K562 (cell line): Measurements from ENCODE around the gene DTX3.

Experiments used
- CTCF ChIP-seq, 3 experiments: IDR thresholded peaks in 2 of 3; conservative IDR thresholded peaks in 1 of 3; 2 replicates each; pipeline ENCODE4 v1.5.1; 2011 to 2012; ENCODE audit warnings: low read length in 3 of 3, mild to moderate bottlenecking in 3 of 3, control low read depth in 2 of 3, improper control_type of control experiment in 1 of 3, inconsistent platforms in 1 of 3, low read depth in 1 of 3, mixed read lengths in 1 of 3, moderate library complexity in 1 of 3; ENCODE audit not compliant: insufficient read depth in 2 of 3
- FOXM1 ChIP-seq, 2 experiments: fragments of 450-650 bp in 1 of 2; sonication (generic) in 1 of 2; formaldehyde crosslinking in 1 of 2; IDR thresholded peaks; 2 replicates each; pipeline versions ENCODE4 v1.6.1 to v1.9.0; 2017 to 2022; ENCODE audit warnings: low read depth in 2 of 2, mild to moderate bottlenecking in 2 of 2, missing genetic modification reagents in 1 of 2, moderate library complexity in 1 of 2
- GABPA ChIP-seq: fragments of 200-800 bp; sonication (Bioruptor generic); conservative IDR thresholded peaks from 2 replicates; pipeline ENCODE4 v1.6.1; 2016; ENCODE audit warnings: low read depth, missing genetic modification characterization, missing compliant biosample characterization
- GMEB1 ChIP-seq: fragments of 250-450 bp; sonication (Bioruptor Pico); IDR thresholded peaks from 2 replicates; pipeline ENCODE4 v1.4.0; 2020; ENCODE audit warnings: mild to moderate bottlenecking
- IRF1 ChIP-seq: sonication (generic); formaldehyde crosslinking; IDR thresholded peaks from 2 replicates; pipeline ENCODE4 v1.8.0; 2022; ENCODE audit warnings: missing genetic modification reagents, mild to moderate bottlenecking, borderline replicate concordance
- ZNF174 ChIP-seq: fragments of 250-450 bp; sonication (Bioruptor Pico); IDR thresholded peaks from 2 replicates; pipeline ENCODE4 v1.4.0; 2020; ENCODE audit warnings: mild to moderate bottlenecking
- ZNF282 ChIP-seq: sonication (generic); formaldehyde crosslinking; IDR thresholded peaks from 2 replicates; pipeline ENCODE4 v1.8.1; 2023; ENCODE audit warnings: missing genetic modification reagents

GRCh38 chr12:57591782-57592325 is 12.8 kb upstream of the DTX3 start:
- TF ChIP-seq ZNF282 (CRISPR knock-in tag) = no peak
- no peak for TF ChIP-seq GMEB1 (CRISPR knock-in tag)
- TF ChIP-seq IRF1 (CRISPR knock-in tag) = no peak
- TF ChIP-seq CTCF (IDR thresholded peaks at IDR 0.05 in 2 of 3, conservative IDR thresholded peaks at IDR 0.05 in 1 of 3; ENCODE audit: insufficient read depth in 2 of 3, low read depth in 1 of 3, low read length in 3 of 3) = no peak
- no peak for TF ChIP-seq ZNF174 (CRISPR knock-in tag)
- no peak for TF ChIP-seq FOXM1 (IDR thresholded peaks at IDR 0.05; ENCODE audit: low read depth)
- no peak for TF ChIP-seq FOXM1 (CRISPR knock-in tag; IDR thresholded peaks at IDR 0.05; ENCODE audit: low read depth)
- TF ChIP-seq GABPA = no peak
